OCI-LY1 (cell line): ENCODE results near the gene EOMES.

ENCODE experiments used
- H2AFZ ChIP-seq: fragments of 200-600 bp; sonication (generic), shearing (Covaris generic); 2 replicates; pipeline ENCODE4 v1.6.0; 2014; ENCODE audit warnings: antibody characterized with exemption, mild to moderate bottlenecking, low read length
- H3F3A ChIP-seq: fragments of 200-600 bp; sonication (generic), shearing (Covaris generic); 2 replicates; pipeline ENCODE4 v1.6.0; 2014; ENCODE audit warnings: mild to moderate bottlenecking, antibody characterized with exemption, low read length, moderate library complexity; ENCODE audit not compliant: insufficient read depth
- H3K27ac ChIP-seq: fragments of 200-600 bp; sonication (generic); 2 replicates; pipeline ENCODE4 v1.5.1; 2014; ENCODE audit warnings: low read length, mixed run types, mild to moderate bottlenecking, low read depth; ENCODE audit not compliant: poor library complexity, severe bottlenecking
- H3K27me3 ChIP-seq: fragments of 200-600 bp; sonication (generic); 2 replicates; pipeline ENCODE4 v1.6.0; 2014; ENCODE audit warnings: antibody characterized with exemption, mild to moderate bottlenecking, low read length, moderate library complexity; ENCODE audit not compliant: insufficient read depth
- H3K36me3 ChIP-seq: fragments of 200-600 bp; sonication (generic); 2 replicates; pipeline ENCODE4 v1.6.1; 2014; ENCODE audit warnings: mild to moderate bottlenecking, antibody characterized with exemption, low read length, moderate library complexity, mixed read lengths; ENCODE audit not compliant: insufficient read depth
- H3K4me1 ChIP-seq: fragments of 200-600 bp; sonication (generic); 2 replicates; pipeline ENCODE4 v1.5.1; 2014; ENCODE audit warnings: mild to moderate bottlenecking, low read length, moderate library complexity; ENCODE audit not compliant: insufficient read depth, severe bottlenecking
- H3K4me2 ChIP-seq: fragments of 200-600 bp; sonication (generic), shearing (Covaris generic); 2 replicates; pipeline ENCODE4 v1.6.1; 2014; ENCODE audit warnings: low read length
- H3K4me3 ChIP-seq: fragments of 200-600 bp; sonication (generic); 2 replicates; pipeline ENCODE4 v1.5.1; 2014; ENCODE audit warnings: low read length, low read depth, mild to moderate bottlenecking, mixed read lengths; ENCODE audit not compliant: poor library complexity, severe bottlenecking
- H3K79me2 ChIP-seq: fragments of 200-600 bp; shearing (Covaris generic); 2 replicates; pipeline ENCODE4 v1.6.1; 2016; ENCODE audit warnings: mixed run types, low read length, mixed read lengths; ENCODE audit not compliant: insufficient read depth
- H3K9ac ChIP-seq: fragments of 200-600 bp; sonication (generic), shearing (Covaris generic); 2 replicates; pipeline ENCODE4 v1.6.1; 2014; ENCODE audit warnings: mild to moderate bottlenecking, low read length, mixed read lengths
- H3K9me2 ChIP-seq: fragments of 200-600 bp; sonication (generic), shearing (Covaris generic); 2 replicates; pipeline ENCODE4 v1.6.1; 2014; ENCODE audit warnings: low read depth, mild to moderate bottlenecking, low read length, mixed read lengths
- H3K9me3 ChIP-seq: fragments of 200-600 bp; shearing (Covaris generic); 2 replicates; pipeline ENCODE4 v1.6.1; 2014; ENCODE audit warnings: low read length, mixed read lengths
- H4K20me1 ChIP-seq: fragments of 200-600 bp; sonication (generic), shearing (Covaris generic); 2 replicates; pipeline ENCODE4 v1.6.0; 2016; ENCODE audit warnings: mild to moderate bottlenecking, low read length; ENCODE audit not compliant: insufficient read depth
- CTCF ChIP-seq: fragments of 200-600 bp; sonication (generic), shearing (Covaris generic); IDR thresholded peaks from 2 replicates; pipeline ENCODE4 v1.5.1; 2017; ENCODE audit warnings: mild to moderate bottlenecking, antibody characterized with exemption, low read length, moderate library complexity, mixed read lengths
- EZH2 ChIP-seq: fragments of 200-600 bp; sonication (generic), shearing (Covaris generic); IDR thresholded peaks from 2 replicates; pipeline ENCODE4 v1.8.0; 2017; ENCODE audit warnings: borderline replicate concordance, mixed run types, mild to moderate bottlenecking, antibody characterized with exemption, low read length, moderate library complexity, mixed read lengths

EOMES gene

GRCh38 chr3:27695636-27696035 is 26.5 kb downstream of the EOMES start:
- H3K27ac ChIP-seq = no peak overlapping the region

GRCh38 chr3:27688053-27688452 is 34.1 kb downstream of the EOMES start:
- Histone ChIP-seq H3K4me2 (no peak overlapping the region), H3K9me3 (no peaks in the 10 kb centered on the region), H2AFZ (no peak overlapping the region), H4K20me1 (no peaks in the 10 kb centered on the region), H3K36me3 (no peaks in the 10 kb centered on the region), H3K4me3 (no peak overlapping the region), H3K9me2 (no peaks in the 10 kb centered on the region), H3K27ac (no peak overlapping the region), H3K79me2 (no peaks in the 10 kb centered on the region), H3K27me3 (no peaks in the 10 kb centered on the region), H3F3A (no peaks in the 10 kb centered on the region), H3K9ac (no peak overlapping the region), H3K4me1 (no peaks in the 10 kb centered on the region)
- TF ChIP-seq CTCF (no peak), EZH2 (no peak)

More at GRCh38 chr3:27695636-27696035, 26.5 kb downstream of the EOMES start:
- Histone ChIP-seq H3K79me2 (no peaks in the 10 kb centered on the region), H3K9me3 (no peaks in the 10 kb centered on the region), H3K27me3 (no peaks in the 10 kb centered on the region), H4K20me1 (no peaks in the 10 kb centered on the region), H3F3A (no peaks in the 10 kb centered on the region; the same call in 1 of the 2 replicates), H3K9me2 (no peaks in the 10 kb centered on the region), H3K4me3 (no peak overlapping the region), H3K36me3 (no peaks in the 10 kb centered on the region), H3K4me2 (no peak overlapping the region), H3K4me1 (no peaks in the 10 kb centered on the region), H3K9ac (no peak overlapping the region), H2AFZ (no peak overlapping the region)
- no peak for TF ChIP-seq EZH2

- Histone ChIP-seq H3K4me1 (no peaks in the 10 kb centered on the region), H3K27me3 (no peaks in the 10 kb centered on the region), H3K9me3 (no peaks in the 10 kb centered on the region), H3K79me2 (no peaks in the 10 kb centered on the region), H3K4me3 (no peak overlapping the region), H3K4me2 (no peak overlapping the region), H3K9ac (no peak overlapping the region), H3K27ac (no peak overlapping the region), H2AFZ (no peak overlapping the region), H3K9me2 (no peaks in the 10 kb centered on the region), H3F3A (no peaks in the 10 kb centered on the region), H3K36me3 (no peaks in the 10 kb centered on the region), H4K20me1 (no peaks in the 10 kb centered on the region)
- TF ChIP-seq CTCF (no peak), EZH2 (no peak)
Observed at GRCh38 chr3:27686642-27687041, 35.5 kb downstream of the EOMES start.

GRCh38 chr3:27685474-27685873 is 36.6 kb downstream of the EOMES start:
- H3K9me2 ChIP-seq = no peaks in the 10 kb centered on the region
- no peak overlapping the region for H2AFZ ChIP-seq
- no peak overlapping the region for H3K4me2 ChIP-seq
- H3F3A ChIP-seq = no peaks in the 10 kb centered on the region
- no peaks in the 10 kb centered on the region for H3K79me2 ChIP-seq
- H3K4me1 ChIP-seq = peaks cover 9% of the 10 kb centered on the region
- no peak overlapping the region for H3K4me3 ChIP-seq
- H3K9ac ChIP-seq = no peak overlapping the region
- no peaks in the 10 kb centered on the region for H4K20me1 ChIP-seq
- no peaks in the 10 kb centered on the region for H3K36me3 ChIP-seq
- H3K27me3 ChIP-seq = no peaks in the 10 kb centered on the region
- no peaks in the 10 kb centered on the region for H3K9me3 ChIP-seq
- TF ChIP-seq EZH2 (no peak), CTCF (no peak)
- no peak overlapping the region for H3K27ac ChIP-seq
